Fibroblast of the aortic adventitia (primary cell): ENCODE data around the gene GAR1. TPM values are rescaled to one million over a fixed set of nuclear protein-coding genes. Genes with fewer than 3 reads are reported as not detected.

Experiments used
- DNase-seq: peaks from one replicate; pipeline ENCODE4 v3.0.0-alpha.2; 2010; ENCODE audit warnings: low read depth
- H3K4me3 ChIP-seq: 2 replicates; pipeline ENCODE4 v1.5.1; 2011; ENCODE audit warnings: low read depth, mild to moderate bottlenecking, control low read depth, low read length, moderate library complexity
- total RNA-seq: library from RNA; depleted of rRNA; stranded (reverse); fragments of >200 nt; gene quantifications from 2 replicates; pipeline ENCODE4 v1.2.3, GENCODE V29; 2012; ENCODE audit warnings: low replicate concordance
- TF ChIP-seq, protein P1 (sequence below): IDR thresholded peaks from 2 replicates; pipeline ENCODE4 v1.5.1; 2011; ENCODE audit warnings: mild to moderate bottlenecking, low read length, control low read depth, inconsistent platforms; ENCODE audit not compliant: insufficient read depth

The GAR1 gene
- total RNA-seq, 1 donor = 6.6 TPM

DNA sequence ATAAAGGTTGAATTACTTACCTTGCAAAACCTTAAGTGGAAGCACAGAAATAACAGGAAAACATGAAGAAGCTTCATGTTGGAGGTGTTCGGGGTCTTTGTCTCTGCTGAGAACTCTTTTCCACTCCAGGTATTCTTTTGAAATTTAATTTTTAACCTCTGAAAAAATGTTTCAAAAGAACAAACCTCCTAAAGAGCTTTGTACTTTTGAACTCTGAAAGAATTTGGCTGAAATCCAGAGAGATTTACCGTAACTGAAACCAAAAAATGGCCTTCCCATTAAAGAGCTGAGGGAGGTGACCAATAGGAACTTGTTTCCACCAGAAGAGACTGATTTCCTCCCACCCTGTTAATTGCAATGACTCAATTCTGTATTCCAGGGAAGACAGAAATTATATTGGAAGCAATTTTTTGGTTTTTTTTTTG is 13.7 kb upstream of the GAR1 start, which contains the start of gene CFI:
Gene CFI (minus strand): TSS at position 105 of the 425 bp plus-strand sequence. CDS start 28 bp downstream, at position 77.
- H3K4me3 ChIP-seq = peak within 1 kb of the TSS; percentile 49
- DNase-seq = peak; percentile 84
- TF ChIP-seq, protein P1, sequence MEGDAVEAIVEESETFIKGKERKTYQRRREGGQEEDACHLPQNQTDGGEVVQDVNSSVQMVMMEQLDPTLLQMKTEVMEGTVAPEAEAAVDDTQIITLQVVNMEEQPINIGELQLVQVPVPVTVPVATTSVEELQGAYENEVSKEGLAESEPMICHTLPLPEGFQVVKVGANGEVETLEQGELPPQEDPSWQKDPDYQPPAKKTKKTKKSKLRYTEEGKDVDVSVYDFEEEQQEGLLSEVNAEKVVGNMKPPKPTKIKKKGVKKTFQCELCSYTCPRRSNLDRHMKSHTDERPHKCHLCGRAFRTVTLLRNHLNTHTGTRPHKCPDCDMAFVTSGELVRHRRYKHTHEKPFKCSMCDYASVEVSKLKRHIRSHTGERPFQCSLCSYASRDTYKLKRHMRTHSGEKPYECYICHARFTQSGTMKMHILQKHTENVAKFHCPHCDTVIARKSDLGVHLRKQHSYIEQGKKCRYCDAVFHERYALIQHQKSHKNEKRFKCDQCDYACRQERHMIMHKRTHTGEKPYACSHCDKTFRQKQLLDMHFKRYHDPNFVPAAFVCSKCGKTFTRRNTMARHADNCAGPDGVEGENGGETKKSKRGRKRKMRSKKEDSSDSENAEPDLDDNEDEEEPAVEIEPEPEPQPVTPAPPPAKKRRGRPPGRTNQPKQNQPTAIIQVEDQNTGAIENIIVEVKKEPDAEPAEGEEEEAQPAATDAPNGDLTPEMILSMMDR = no peak

DNA sequence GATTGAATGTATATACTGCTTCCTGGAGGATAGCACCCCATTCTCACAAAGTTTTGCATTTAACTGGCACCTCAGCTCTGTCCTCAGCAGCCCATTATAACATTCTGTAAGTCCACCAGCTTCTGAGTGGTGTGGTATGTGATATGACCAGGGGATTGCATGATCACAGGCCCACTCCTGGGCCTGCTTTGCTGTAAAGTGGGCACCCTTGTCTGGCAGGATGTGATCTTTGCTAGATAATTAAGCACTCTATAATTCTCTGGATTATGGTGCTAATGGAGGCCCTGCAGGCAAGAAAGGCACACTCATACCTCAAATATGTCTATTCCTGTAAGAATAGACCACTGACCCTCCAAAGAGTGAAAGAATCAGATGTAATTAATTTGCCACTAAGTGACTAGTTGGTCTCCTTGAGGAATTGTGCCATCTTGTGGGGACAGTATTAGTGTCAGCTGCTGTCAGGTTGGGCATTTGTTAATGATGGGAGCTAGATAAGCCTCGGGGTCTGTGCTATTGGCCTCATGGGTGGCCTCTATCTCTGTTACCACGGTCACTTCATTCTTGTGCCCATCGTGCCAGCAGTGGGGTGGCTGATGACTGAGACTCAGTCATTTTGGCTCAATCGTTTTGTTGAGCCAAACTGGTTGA is 11.5 kb upstream of the GAR1 start:
- TF ChIP-seq, protein P1 = peak; percentile 27
- DNase-seq = peak; percentile 54
- H3K4me3 ChIP-seq = no peak overlapping the region

DNA sequence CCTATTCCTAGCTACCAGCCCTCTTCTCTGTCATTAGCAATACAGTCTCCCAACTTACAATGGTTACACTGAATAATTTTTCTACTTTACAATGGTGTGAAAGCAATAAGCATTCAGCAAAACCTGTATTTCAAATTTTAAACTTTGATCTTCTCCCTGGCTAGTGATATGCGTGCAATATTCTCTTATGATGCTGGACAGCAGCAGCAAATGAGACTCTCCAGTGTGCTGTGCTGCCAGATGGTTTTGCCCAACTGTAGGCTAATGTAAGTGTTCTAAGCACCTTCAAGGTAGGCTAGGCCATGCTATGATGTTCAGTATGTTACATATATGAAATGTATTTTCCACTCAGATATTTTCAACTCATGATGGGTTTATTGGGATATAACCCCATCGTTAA is 5.9 kb upstream of the GAR1 start:
- H3K4me3 ChIP-seq = no peak overlapping the region
- DNase-seq = no peak
- TF ChIP-seq, protein P1 = no peak

DNA sequence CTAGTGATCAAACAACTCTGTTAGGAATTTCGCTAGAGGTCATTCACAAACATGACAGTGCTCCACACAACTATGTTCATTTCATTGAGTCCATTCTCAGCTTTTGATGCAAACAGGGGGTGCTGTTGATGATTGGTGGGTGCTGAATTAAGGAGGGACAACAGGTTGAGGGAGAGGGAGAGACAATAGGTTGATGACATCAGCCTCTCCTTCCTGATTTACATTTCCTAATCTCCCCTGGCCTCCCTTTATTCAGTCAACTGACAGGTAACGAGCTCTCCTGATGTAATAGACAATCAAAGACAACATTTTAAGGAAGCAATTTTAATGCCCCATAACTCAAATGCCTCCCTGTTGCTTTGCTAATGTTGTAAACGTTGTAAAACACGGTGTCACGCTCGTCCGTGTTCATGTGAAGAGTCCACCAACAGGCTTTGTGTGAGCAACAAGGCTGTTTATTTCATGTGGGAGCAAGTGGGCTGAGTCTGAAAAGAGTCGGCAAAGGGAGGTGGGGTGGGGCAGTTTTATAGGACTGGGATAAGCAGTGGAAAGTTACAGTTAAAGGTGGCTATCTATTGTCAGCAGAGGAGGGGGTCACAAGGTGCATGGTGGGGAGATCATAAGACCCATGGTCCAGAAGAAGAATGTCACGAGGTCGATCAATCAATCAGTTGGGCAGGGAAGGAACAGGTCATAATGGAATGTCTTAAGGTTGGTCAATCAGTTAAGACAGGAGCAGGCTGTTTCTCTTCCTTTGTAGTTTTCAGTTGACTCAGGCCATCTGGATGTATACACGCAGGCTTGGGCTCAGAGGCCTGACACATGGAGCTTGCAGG is 4.8 kb upstream of the GAR1 start:
- no peak for DNase-seq
- TF ChIP-seq, protein P1 = no peak
- H3K4me3 ChIP-seq = no peak overlapping the region

DNA sequence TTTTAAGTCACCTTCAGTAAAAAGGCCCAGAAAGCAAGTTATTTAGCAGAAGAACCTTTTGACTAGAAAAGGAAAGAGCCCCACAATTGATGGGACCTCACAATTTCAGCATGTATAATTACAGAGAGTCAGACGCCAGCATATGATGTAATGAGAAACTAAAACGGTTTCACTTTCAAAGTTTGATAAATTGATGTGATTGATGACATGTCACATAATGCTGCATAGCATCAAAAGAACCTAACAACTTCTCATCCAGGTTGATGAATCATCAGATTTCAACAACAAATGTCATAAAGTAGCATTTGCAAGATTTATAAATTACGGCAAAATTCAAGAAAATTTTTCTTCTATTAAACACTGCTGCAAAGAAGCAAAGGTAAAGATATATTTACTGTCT is 3.9 kb upstream of the GAR1 start:
- H3K4me3 ChIP-seq = no peak overlapping the region
- TF ChIP-seq, protein P1 = no peak
- no peak for DNase-seq

DNA sequence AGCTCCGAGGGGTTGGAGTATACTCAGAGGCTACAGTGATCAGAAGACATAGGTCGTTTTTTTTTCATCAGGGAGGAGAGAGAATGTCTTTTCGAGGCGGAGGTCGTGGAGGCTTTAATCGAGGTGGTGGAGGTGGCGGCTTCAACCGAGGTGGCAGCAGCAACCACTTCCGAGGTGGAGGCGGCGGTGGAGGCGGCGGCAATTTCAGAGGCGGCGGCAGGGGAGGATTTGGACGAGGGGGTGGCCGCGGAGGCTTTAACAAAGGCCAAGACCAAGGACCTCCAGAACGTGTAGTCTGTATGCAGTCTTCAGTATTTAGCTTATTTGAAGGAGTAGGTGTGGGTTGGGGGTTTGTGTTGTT is 500 bp downstream of the GAR1 start:
- H3K4me3 ChIP-seq = peak overlapping the region; percentile 99
- TF ChIP-seq, protein P1 = no peak
- DNase-seq = no peak
